SK-N-SH (cell line): ENCODE measurements around the gene PEX10. TPM values are rescaled to one million over a fixed set of nuclear protein-coding genes. Genes with fewer than 3 reads are reported as not detected.

Experiments
- CTCF ChIA-PET: fragments of 300-600, 350-600 bp; formaldehyde crosslinking; extraction: SDS; loops from one replicate; lab custom pipeline; 2021; lab: Yijun Ruan, JAX
- POLR2A ChIA-PET: fragments of 350-600 bp; sonication (Branson Sonifier 250); formaldehyde crosslinking; extraction: SDS; loops from one replicate; lab custom pipeline; 2020; ENCODE audit warnings: antibody characterized with exemption, inconsistent platforms; lab: Yijun Ruan, JAX
- DNase-seq: peaks from one replicate; pipeline ENCODE4 v3.0.0; 2012
- H2AFZ ChIP-seq: fragments of 200-600 bp; sonication (generic); 2 replicates; pipeline ENCODE4 v1.8.1; 2016; ENCODE audit warnings: antibody characterized with exemption, mild to moderate bottlenecking, low read depth
- H3F3A ChIP-seq: fragments of 200-600 bp; sonication (generic); replicated peaks from 2 replicates; pipeline ENCODE3; 2016; ENCODE audit warnings: antibody characterized with exemption, mild to moderate bottlenecking; ENCODE audit not compliant: insufficient read depth
- H3K27ac ChIP-seq, 2 experiments: fragments of 200-500 bp in 1 of 2; fragments of 200-600 bp in 1 of 2; sonication (Bioruptor generic) in 1 of 2; sonication (generic), shearing (Covaris generic) in 1 of 2; 2 replicates each; pipeline versions ENCODE4 v1.5.1 to v1.6.1; 2014 to 2016; ENCODE audit warnings: low read depth in 2 of 2, inconsistent platforms in 1 of 2, low read length in 1 of 2, mild to moderate bottlenecking in 1 of 2, mixed read lengths in 1 of 2
- H3K27me3 ChIP-seq: fragments of 200-600 bp; sonication (generic), shearing (Covaris generic); 2 replicates; pipeline ENCODE4 v1.6.1; 2016; ENCODE audit warnings: mixed run types; ENCODE audit not compliant: insufficient read depth
- H3K36me3 ChIP-seq, 2 experiments: fragments of 200-500 bp in 1 of 2; fragments of 200-600 bp in 1 of 2; sonication (Bioruptor generic) in 1 of 2; sonication (generic) in 1 of 2; replicated peaks in 1 of 2; 2 replicates each; pipeline versions ENCODE3 to v1.5.1; 2014 to 2016; ENCODE audit warnings: low read length in 1 of 2, mild to moderate bottlenecking in 1 of 2; ENCODE audit not compliant: insufficient read depth in 2 of 2, control insufficient read depth in 1 of 2
- H3K4me1 ChIP-seq, 2 experiments: fragments of 200-500 bp in 1 of 2; fragments of 200-600 bp in 1 of 2; sonication (Bioruptor generic) in 1 of 2; sonication (generic), shearing (Covaris generic) in 1 of 2; 2 replicates each; pipeline versions ENCODE4 v1.5.1 to v1.6.1; 2014 to 2016; ENCODE audit warnings: low read depth in 1 of 2, low read length in 1 of 2, mixed run types in 1 of 2; ENCODE audit not compliant: insufficient read depth in 2 of 2, control insufficient read depth in 1 of 2
- H3K4me2 ChIP-seq: fragments of 200-600 bp; sonication (generic), shearing (Covaris generic); 2 replicates; pipeline ENCODE4 v1.6.1; 2017; ENCODE audit warnings: mixed run types
- H3K4me3 ChIP-seq, 2 experiments: fragments of 200-500 bp in 1 of 2; fragments of 200-600 bp in 1 of 2; sonication (Bioruptor generic) in 1 of 2; sonication (generic), shearing (Covaris generic) in 1 of 2; 2 replicates each; pipeline versions ENCODE4 v1.5.1 to v1.8.1; 2014 to 2016; ENCODE audit warnings: low read depth in 2 of 2, inconsistent platforms in 1 of 2, low read length in 1 of 2, mild to moderate bottlenecking in 1 of 2, mixed read lengths in 1 of 2, moderate library complexity in 1 of 2
- H3K79me2 ChIP-seq: fragments of 200-600 bp; sonication (generic); 2 replicates; pipeline ENCODE4 v1.8.1; 2017; ENCODE audit warnings: mild to moderate bottlenecking; ENCODE audit not compliant: insufficient read depth
- H3K9ac ChIP-seq: fragments of 200-600 bp; sonication (generic); 2 replicates; pipeline ENCODE4 v1.6.1; 2017; ENCODE audit warnings: mixed run types
- H3K9me2 ChIP-seq: fragments of 200-600 bp; sonication (generic); 2 replicates; pipeline ENCODE4 v1.6.1; 2017; ENCODE audit warnings: mixed run types
- H3K9me3 ChIP-seq: fragments of 200-600 bp; sonication (generic); 2 replicates; pipeline ENCODE4 v1.6.1; 2017; ENCODE audit warnings: mixed run types, mild to moderate bottlenecking, moderate library complexity
- H4K20me1 ChIP-seq: fragments of 200-600 bp; sonication (generic); 2 replicates; pipeline ENCODE4 v1.6.1; 2017; ENCODE audit warnings: mild to moderate bottlenecking, mixed run types; ENCODE audit not compliant: insufficient read depth
- CHD2 ChIP-seq: fragments of 150-350 bp; IDR thresholded peaks from 2 replicates; pipeline ENCODE4 v1.6.1; 2018; ENCODE audit warnings: low read length; ENCODE audit not compliant: partially characterized antibody
- ELF1 ChIP-seq: IDR thresholded peaks from 2 replicates; pipeline ENCODE4 v1.4.0; 2012
- FOSL2 ChIP-seq: IDR thresholded peaks from 2 replicates; pipeline ENCODE4 v1.4.0; 2012; ENCODE audit warnings: low read depth, mild to moderate bottlenecking, moderate library complexity, borderline replicate concordance
- FOXJ3 ChIP-seq: sonication (generic); formaldehyde crosslinking; IDR thresholded peaks from 2 replicates; pipeline ENCODE4 v1.5.1; 2020; ENCODE audit warnings: mild to moderate bottlenecking, missing genetic modification reagents
- FOXM1 ChIP-seq: IDR thresholded peaks from 2 replicates; pipeline ENCODE4 v1.4.0; 2012; ENCODE audit warnings: low read depth, mild to moderate bottlenecking
- GATA2 ChIP-seq: sonication (generic); formaldehyde crosslinking; IDR thresholded peaks from 2 replicates; pipeline ENCODE4 v1.5.0; 2020; ENCODE audit warnings: mild to moderate bottlenecking, missing genetic modification reagents
- JUND ChIP-seq: IDR thresholded peaks from 2 replicates; pipeline ENCODE4 v1.4.0; 2012
- MEF2A ChIP-seq: IDR thresholded peaks from 2 replicates; pipeline ENCODE4 v1.4.0; 2012; ENCODE audit warnings: low read depth, borderline replicate concordance
- RAD21 ChIP-seq: IDR thresholded peaks from 2 replicates; pipeline ENCODE4 v1.6.1; 2012; ENCODE audit warnings: mild to moderate bottlenecking, low read length
- RCOR1 ChIP-seq: fragments of 150-350 bp; IDR thresholded peaks from 2 replicates; pipeline ENCODE4 v1.6.1; 2017; ENCODE audit warnings: antibody characterized with exemption, low read length
- RFX5 ChIP-seq: IDR thresholded peaks from 2 replicates; pipeline ENCODE4 v1.6.1; 2012; ENCODE audit warnings: mild to moderate bottlenecking, improper control_type of control experiment, low read length
- TAF1 ChIP-seq: IDR thresholded peaks from 2 replicates; pipeline ENCODE4 v1.6.1; 2012; ENCODE audit warnings: low read depth, mild to moderate bottlenecking, low read length, moderate library complexity, borderline replicate concordance
- TCF12 ChIP-seq: IDR thresholded peaks from 2 replicates; pipeline ENCODE4 v1.4.0; 2012
- YY1 ChIP-seq: IDR thresholded peaks from 2 replicates; pipeline ENCODE4 v1.4.0; 2012; ENCODE audit warnings: low read depth, mild to moderate bottlenecking
- WGBS: methylation state at CpG from one replicate; pipeline ENCODE4 v1.1.6; 2017; ENCODE audit warnings: low lambda C conversion rate; 5-methylcytosine and 5-hydroxymethylcytosine counted together
- polyA plus RNA-seq, 3 experiments: library from polyadenylated mRNA; depleted of rRNA; stranded (reverse); fragments of >200 nt; gene quantifications; 2 replicates each; pipeline ENCODE4 v1.2.3, GENCODE V29; 2012
- TF ChIP-seq, protein P1 (sequence below): fragments of 150-350 bp; IDR thresholded peaks from 2 replicates; pipeline ENCODE4 v1.6.1; 2016; ENCODE audit warnings: mild to moderate bottlenecking, low read depth, low read length
- TF ChIP-seq, protein P2 (sequence below): IDR thresholded peaks from 2 replicates; pipeline ENCODE4 v1.4.0; 2012; ENCODE audit warnings: low read depth, borderline replicate concordance
- TF ChIP-seq, protein P3 (sequence below): IDR thresholded peaks from 2 replicates; pipeline ENCODE4 v1.4.0; 2012; ENCODE audit warnings: low read depth, borderline replicate concordance
- TF ChIP-seq, protein P4 (sequence below): IDR thresholded peaks from 2 replicates; pipeline ENCODE4; 2012
- TF ChIP-seq, protein P5 (sequence below): fragments of 150-350 bp; IDR thresholded peaks from 2 replicates; pipeline ENCODE4 v1.6.1; 2017; ENCODE audit warnings: antibody characterized with exemption, low read length, low read depth, borderline replicate concordance

The PEX10 gene
- polyA plus RNA-seq, 1 of the 3 experiments (the other 2 are of a cell fraction), result 28.6 TPM

DNA sequence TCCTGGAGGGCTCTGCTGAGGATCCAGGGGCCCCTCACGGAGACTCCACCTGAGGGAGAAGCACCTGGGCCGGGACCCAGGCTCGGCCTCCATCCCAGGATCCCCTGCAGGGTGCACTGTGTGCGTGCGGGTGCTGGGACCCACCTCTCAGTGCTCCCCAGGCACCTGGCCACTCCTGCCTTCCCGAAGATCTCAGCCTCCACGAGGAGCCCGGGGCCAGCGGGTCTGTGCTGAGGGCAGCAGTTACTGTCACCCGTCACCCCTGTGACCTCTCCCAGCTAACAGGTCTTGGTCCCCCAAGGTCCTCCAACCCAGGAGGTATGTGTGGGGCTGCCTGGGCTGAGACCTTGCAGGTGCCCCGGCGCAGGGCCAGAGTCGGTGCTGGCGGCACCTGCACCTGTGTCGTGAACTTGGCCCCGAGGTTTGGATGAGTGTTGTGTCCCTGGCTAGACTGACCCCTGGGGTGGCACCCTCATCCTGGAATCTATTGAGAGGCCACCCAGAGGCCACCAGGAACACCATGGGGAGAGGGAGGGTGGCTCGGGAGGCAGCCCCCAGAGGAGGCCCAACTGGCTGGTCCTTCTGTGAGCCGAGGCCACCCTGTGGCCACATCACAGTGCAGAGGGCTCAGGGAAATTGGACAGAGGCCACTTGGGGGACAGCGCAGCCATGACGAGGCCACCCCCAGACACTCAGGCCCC lies 38.7 kb downstream of the PEX10 start:
- no peaks in the 10 kb centered on the region for H3K4me1 ChIP-seq
- no peaks in the 10 kb centered on the region for H3F3A ChIP-seq
- no peaks in the 10 kb centered on the region for H3K9me3 ChIP-seq
- 94% methylated on average over 7 of the region's 20 CpGs for WGBS
- H4K20me1 ChIP-seq, result no peaks in the 10 kb centered on the region
- CTCF ChIA-PET, result interaction anchor here (1.1 to 1.9 kb wide), 2 partner anchors 8 to 58 kb away, joined by 3 to 8 read pairs; no protein-coding TSS in a partner anchor
- no peak overlapping the region for H3K27ac ChIP-seq
- H3K27me3 ChIP-seq, result no peaks in the 10 kb centered on the region
- H3K9me2 ChIP-seq, result no peaks in the 10 kb centered on the region
- peaks cover 0 to 4% of the 10 kb centered on the region in 2 experiments for H3K36me3 ChIP-seq
- POLR2A ChIA-PET, result no interaction called here
- H3K4me2 ChIP-seq, result no peak overlapping the region
- no peak overlapping the region for H3K4me3 ChIP-seq
- DNase-seq, result peak; percentile 33
- no peak overlapping the region for H3K9ac ChIP-seq
- H2AFZ ChIP-seq, result no peak overlapping the region
- TF ChIP-seq RFX5 (no peak), GATA2 (CRISPR knock-in tag) (no peak), FOXJ3 (CRISPR knock-in tag) (no peak), FOXM1 (no peak), FOSL2 (no peak), JUND (no peak), RAD21 (no peak), YY1 (no peak), RCOR1 (no peak), MEF2A (no peak), CHD2 (no peak), ELF1 (no peak), TAF1 (no peak), TCF12 (no peak)
- TF ChIP-seq, protein P1, sequence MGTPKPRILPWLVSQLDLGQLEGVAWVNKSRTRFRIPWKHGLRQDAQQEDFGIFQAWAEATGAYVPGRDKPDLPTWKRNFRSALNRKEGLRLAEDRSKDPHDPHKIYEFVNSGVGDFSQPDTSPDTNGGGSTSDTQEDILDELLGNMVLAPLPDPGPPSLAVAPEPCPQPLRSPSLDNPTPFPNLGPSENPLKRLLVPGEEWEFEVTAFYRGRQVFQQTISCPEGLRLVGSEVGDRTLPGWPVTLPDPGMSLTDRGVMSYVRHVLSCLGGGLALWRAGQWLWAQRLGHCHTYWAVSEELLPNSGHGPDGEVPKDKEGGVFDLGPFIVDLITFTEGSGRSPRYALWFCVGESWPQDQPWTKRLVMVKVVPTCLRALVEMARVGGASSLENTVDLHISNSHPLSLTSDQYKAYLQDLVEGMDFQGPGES, result no peak
- TF ChIP-seq, protein P2, sequence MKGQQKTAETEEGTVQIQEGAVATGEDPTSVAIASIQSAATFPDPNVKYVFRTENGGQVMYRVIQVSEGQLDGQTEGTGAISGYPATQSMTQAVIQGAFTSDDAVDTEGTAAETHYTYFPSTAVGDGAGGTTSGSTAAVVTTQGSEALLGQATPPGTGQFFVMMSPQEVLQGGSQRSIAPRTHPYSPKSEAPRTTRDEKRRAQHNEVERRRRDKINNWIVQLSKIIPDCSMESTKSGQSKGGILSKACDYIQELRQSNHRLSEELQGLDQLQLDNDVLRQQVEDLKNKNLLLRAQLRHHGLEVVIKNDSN, result no peak
- TF ChIP-seq, protein P3, sequence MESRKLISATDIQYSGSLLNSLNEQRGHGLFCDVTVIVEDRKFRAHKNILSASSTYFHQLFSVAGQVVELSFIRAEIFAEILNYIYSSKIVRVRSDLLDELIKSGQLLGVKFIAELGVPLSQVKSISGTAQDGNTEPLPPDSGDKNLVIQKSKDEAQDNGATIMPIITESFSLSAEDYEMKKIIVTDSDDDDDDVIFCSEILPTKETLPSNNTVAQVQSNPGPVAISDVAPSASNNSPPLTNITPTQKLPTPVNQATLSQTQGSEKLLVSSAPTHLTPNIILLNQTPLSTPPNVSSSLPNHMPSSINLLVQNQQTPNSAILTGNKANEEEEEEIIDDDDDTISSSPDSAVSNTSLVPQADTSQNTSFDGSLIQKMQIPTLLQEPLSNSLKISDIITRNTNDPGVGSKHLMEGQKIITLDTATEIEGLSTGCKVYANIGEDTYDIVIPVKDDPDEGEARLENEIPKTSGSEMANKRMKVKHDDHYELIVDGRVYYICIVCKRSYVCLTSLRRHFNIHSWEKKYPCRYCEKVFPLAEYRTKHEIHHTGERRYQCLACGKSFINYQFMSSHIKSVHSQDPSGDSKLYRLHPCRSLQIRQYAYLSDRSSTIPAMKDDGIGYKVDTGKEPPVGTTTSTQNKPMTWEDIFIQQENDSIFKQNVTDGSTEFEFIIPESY, result no peak
- TF ChIP-seq, protein P4, sequence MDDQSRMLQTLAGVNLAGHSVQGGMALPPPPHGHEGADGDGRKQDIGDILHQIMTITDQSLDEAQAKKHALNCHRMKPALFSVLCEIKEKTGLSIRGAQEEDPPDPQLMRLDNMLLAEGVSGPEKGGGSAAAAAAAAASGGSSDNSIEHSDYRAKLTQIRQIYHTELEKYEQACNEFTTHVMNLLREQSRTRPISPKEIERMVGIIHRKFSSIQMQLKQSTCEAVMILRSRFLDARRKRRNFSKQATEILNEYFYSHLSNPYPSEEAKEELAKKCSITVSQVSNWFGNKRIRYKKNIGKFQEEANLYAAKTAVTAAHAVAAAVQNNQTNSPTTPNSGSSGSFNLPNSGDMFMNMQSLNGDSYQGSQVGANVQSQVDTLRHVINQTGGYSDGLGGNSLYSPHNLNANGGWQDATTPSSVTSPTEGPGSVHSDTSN, result no peak
- TF ChIP-seq, protein P5, sequence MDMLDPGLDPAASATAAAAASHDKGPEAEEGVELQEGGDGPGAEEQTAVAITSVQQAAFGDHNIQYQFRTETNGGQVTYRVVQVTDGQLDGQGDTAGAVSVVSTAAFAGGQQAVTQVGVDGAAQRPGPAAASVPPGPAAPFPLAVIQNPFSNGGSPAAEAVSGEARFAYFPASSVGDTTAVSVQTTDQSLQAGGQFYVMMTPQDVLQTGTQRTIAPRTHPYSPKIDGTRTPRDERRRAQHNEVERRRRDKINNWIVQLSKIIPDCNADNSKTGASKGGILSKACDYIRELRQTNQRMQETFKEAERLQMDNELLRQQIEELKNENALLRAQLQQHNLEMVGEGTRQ, result no peak
- no peaks in the 10 kb centered on the region for H3K79me2 ChIP-seq
